ENCODE measurements around the gene C6orf15. TPM values are rescaled to one million over a fixed set of nuclear protein-coding genes. Genes with fewer than 3 reads are reported as not detected.
A peak's percentile ranks its signal among the peaks of the same experiment; 100 is the strongest.

Gene C6orf15
- total RNA-seq, 4 donors from 2014 or later = not detected

DNA sequence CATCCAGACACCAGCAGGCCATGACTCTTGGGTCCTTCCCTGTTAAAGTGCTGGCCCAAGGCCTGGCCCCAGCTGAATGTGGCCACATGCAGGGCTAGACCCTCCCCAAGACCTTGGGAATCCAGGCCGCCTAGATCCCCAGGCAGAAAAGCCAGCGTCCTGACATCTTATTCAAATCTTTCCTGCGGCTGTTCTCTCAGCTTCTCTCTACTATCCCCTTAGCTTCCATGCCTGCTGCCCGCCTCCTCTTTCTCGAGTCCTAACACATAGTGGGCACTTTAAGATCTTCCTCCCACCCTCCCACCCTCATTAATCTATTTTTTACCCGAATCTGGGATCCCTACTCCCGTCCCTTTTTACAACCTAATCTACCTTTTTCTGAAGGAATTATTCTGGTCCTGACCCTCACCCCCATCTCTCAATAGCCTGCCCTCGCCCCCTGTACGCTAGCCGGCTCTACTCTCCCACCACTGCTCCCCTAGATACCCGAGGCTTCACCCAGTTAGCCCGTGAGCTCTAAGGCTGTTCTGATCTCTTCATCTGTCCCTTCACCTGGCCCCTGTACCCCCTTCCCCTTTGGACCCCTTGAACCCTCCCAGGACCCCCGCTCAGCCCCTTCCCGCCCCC, 45.3 kb upstream of the C6orf15 start, which contains the start of gene CCHCR1:
Gene CCHCR1, minus strand, starts transcription at position 290 of the 627 bp plus-strand sequence. Its CDS starts 202 bp downstream, at position 88.
- DNase-seq = no peak

DNA sequence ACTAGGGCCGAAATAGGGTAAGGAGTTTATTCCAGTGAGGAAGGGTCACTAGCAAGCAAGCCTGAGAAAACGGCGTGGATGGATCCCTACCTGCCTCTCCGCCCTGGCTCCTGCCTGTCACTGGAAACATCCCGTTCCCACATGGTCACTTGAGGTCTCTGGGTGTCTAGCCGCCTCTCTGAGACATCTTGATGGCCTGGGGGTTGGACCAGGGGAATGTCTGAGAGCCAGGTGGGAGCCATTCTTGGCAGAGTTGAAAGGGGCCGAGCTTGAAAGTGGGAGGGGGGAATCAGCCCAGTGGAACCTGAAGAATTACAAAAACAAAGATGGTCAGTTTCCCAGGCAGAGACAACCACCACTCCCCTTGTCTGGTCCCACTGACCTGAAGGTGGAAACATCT, 44.3 kb upstream of the C6orf15 start:
- Histone ChIP-seq H3K9me3 (no peaks in the 10 kb centered on the region), H3K27ac (no peak overlapping the region), H3K27me3 (no peaks in the 10 kb centered on the region), H3K4me3 (no peak overlapping the region), H3K36me3 (peaks cover 0 to 8% (median 0%) of the 10 kb centered on the region in 3 donors), H3K4me1 (peaks cover 0 to 22% (median 11%) of the 10 kb centered on the region in 4 donors)
- DNase-seq = no peak
- TF ChIP-seq, protein P1, sequence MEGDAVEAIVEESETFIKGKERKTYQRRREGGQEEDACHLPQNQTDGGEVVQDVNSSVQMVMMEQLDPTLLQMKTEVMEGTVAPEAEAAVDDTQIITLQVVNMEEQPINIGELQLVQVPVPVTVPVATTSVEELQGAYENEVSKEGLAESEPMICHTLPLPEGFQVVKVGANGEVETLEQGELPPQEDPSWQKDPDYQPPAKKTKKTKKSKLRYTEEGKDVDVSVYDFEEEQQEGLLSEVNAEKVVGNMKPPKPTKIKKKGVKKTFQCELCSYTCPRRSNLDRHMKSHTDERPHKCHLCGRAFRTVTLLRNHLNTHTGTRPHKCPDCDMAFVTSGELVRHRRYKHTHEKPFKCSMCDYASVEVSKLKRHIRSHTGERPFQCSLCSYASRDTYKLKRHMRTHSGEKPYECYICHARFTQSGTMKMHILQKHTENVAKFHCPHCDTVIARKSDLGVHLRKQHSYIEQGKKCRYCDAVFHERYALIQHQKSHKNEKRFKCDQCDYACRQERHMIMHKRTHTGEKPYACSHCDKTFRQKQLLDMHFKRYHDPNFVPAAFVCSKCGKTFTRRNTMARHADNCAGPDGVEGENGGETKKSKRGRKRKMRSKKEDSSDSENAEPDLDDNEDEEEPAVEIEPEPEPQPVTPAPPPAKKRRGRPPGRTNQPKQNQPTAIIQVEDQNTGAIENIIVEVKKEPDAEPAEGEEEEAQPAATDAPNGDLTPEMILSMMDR (IDR thresholded peaks at IDR 0.05) = no peak
- no peak for TF ChIP-seq POLR2A (IDR thresholded peaks at IDR 0.05)

More for the DNA sequence above, 45.3 kb upstream of the C6orf15 start, which contains the start of gene CCHCR1:
- peak within 1 kb of the TSS; percentile 61 to 75 (median 66) for H3K4me3 ChIP-seq
- peaks cover 0 to 22% (median 11%) of the 10 kb centered on the region in 4 donors for H3K4me1 ChIP-seq
- no peaks in the 10 kb centered on the region for H3K27me3 ChIP-seq
- peak within 1 kb of the TSS; percentile 55 to 85 (median 75) for H3K27ac ChIP-seq
- TF ChIP-seq, protein P1 (IDR thresholded peaks at IDR 0.05) = no peak
- no peak for TF ChIP-seq POLR2A (IDR thresholded peaks at IDR 0.05)
- no peaks in the 10 kb centered on the region for H3K9me3 ChIP-seq
- H3K36me3 ChIP-seq = peaks cover 0 to 13% (median 0%) of the 10 kb centered on the region in 3 donors

DNA sequence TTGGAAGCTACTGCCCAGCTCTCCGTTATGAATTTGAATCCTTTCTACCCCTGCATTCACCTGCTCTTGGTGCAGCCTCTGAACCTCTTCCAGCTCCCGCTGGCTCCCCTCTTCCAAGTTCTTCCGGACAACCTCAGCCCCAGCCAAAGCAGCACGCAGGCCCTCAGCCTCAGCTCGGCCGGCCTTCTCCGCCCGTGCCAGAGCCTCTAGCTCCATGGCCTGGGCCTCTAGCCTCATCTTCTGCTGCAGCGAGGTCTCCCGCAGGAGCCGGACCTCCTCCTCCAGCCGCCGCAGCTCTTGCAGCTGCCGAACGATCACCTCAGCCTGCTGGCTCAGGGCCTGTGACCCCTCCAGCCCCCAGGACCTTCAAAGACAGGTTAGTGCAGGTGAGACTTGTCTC, 42.1 kb upstream of the C6orf15 start:
- TF ChIP-seq, protein P1 (IDR thresholded peaks at IDR 0.05) = no peak
- no peak for TF ChIP-seq POLR2A (IDR thresholded peaks at IDR 0.05)

DNA sequence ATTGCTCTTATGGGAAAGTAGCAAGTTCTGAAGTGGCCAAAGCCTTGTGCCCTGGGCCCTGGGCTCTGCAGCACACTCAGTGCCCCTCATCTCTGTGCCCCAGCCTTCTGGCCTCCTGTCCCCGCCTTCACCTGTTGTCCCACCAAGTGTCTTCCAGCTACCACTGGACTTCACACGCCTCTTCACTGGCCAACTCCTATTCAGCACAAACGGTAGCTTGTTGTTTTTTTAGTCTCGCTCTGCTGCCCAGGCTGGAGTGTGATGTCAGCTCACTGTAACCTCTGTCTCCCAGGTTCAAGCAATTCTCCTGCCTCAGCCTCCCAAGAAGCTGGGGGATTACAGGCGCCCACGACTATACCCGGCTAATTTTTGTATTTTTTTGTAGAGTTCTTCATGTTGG, 40.4 kb upstream of the C6orf15 start:
- TF ChIP-seq, protein P1 (IDR thresholded peaks at IDR 0.05) = no peak
- no peak for TF ChIP-seq POLR2A (IDR thresholded peaks at IDR 0.05)
- H3K27ac ChIP-seq = no peak overlapping the region
- peaks cover 0 to 9% (median 4%) of the 10 kb centered on the region in 4 donors for H3K4me1 ChIP-seq
- H3K4me3 ChIP-seq = no peak overlapping the region
- H3K36me3 ChIP-seq = peaks cover 0 to 16% (median 0%) of the 10 kb centered on the region in 3 donors
- DNase-seq = no peak
- H3K9me3 ChIP-seq = no peaks in the 10 kb centered on the region
- H3K27me3 ChIP-seq = no peaks in the 10 kb centered on the region

More for the DNA sequence above, 42.1 kb upstream of the C6orf15 start:
- no peak overlapping the region for H3K27ac ChIP-seq
- no peak overlapping the region for H3K4me3 ChIP-seq
- H3K9me3 ChIP-seq = no peaks in the 10 kb centered on the region
- H3K4me1 ChIP-seq = peaks cover 0 to 19% (median 9%) of the 10 kb centered on the region in 4 donors
- no peak for DNase-seq
- H3K27me3 ChIP-seq = no peaks in the 10 kb centered on the region
- peaks cover 0 to 16% (median 0%) of the 10 kb centered on the region in 3 donors for H3K36me3 ChIP-seq

DNA sequence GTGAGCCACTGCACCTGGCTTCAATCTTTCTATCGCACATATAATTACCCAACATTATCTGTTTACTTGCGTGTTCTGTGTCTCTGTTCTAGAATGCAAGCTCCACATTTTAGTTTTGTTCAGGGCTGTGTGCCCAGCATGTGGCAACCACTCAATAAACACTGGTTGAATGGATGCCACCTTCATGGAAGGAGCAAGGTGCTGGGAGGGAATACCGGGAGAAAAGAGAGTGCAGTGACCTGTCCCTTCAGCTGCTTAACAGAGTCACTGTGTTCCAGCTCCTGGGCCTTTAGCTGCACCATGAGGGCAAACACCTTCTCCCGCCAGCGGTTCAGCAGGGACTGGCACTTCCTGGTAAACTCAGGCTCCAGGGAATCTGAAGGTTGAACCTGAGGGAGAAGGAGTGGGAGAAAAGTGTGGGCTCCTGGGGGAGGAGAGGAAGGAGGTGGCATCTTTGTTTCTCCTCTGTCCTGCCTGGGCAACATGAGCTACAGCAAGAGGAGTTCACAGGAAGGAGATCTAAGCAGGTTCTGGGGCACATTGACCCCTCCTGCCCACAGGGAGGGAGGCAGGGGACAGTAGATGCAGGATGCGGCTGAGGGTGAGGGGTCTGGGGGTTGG, 37.6 kb upstream of the C6orf15 start:
- no peak for TF ChIP-seq POLR2A (IDR thresholded peaks at IDR 0.05)
- TF ChIP-seq, protein P1 (IDR thresholded peaks at IDR 0.05) = no peak
- DNase-seq = no peak
- Histone ChIP-seq H3K9me3 (no peaks in the 10 kb centered on the region), H3K4me3 (no peak overlapping the region), H3K27ac (no peak overlapping the region), H3K36me3 (peaks cover 0 to 16% (median 0%) of the 10 kb centered on the region in 3 donors), H3K4me1 (peaks cover 0 to 7% (median 0%) of the 10 kb centered on the region in 4 donors), H3K27me3 (no peaks in the 10 kb centered on the region)
